Stimulated activated CD4-positive, alpha-beta T cell treated with anti-CD3 and anti-CD28 coated beads, Interleukin-1b, Interleukin-23, amount 100 ng/mL, for 24 hours (primary cell): ENCODE results near the gene CADPS.

Experiments used
- DNase-seq, 4 experiments: peaks; one replicate each; pipeline ENCODE4 v3.0.0-alpha.2; 2020; ENCODE audit warnings: low read depth in 4 of 4, low spot score in 1 of 4

The CADPS gene

DNA sequence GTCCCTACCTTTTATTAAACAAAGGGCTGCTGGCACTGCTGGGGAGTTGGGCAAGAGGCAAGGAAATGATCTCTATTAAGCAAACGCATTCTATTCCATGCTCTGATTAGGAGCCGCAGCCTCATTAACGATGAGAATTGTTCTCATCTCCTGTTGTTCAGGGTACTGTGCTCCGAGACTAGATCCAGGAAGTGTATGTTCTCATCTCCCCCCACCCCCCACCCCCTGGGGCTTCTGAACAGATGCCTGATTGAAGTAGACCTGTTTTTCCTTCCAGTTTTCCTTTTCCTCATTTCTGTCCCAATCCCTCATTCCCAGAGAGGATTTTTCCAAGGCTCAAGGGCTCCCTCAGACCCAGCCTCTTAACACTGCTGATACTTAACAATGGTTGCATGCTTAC, 420.3 kb downstream of the CADPS start:
- DNase-seq: no peak

DNA sequence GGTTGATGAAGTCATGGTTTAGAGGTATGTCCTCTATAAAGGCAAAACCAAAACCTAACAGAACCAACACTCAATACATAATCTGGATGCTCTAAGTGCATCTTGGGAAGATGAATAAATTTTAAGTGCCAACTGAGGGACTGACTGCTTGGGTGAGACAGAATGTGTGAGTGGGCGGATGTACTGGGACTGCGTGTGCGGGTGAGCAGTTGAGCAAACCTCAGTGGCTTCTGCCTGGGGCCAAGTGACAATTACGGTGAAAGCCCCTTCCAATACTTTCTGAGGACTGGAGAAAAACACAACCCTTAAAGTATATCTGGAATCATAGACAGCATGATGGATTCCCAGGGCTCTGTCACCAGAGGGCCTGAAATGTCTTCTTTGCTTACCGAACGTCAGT, 421.8 kb downstream of the CADPS start:
- no peak for DNase-seq

DNA sequence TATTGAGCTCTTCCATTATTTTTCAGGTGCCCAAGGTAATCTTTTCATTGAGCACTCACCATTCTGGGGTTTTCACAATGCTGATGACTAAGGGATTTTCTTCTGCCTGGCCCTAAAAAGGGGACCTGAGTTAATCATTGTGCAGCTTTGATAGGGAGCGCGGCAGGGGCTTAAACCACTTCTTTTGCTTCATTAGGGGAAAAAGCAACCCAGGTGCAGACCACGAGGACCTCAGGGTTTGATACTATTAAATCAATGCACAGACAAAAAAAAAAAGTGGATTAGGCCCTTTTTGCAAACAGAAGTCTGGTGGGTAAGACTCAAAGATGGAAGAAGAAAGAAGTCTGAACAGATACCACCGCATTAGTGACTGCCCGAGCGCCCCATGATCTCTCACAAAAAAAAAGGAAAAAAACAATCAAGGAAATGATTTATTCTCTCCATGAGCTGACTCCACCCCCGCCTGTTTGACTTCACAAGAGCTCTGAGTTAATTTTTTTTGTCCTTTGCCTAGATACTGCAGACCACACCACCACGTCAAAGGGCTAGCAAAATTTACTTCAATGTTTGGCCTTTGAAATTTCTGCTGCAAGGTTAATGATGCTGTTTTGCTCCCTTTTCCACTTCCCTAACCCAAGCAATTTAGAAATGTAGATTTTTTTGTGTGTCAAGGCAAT, 423.9 kb downstream of the CADPS start:
- DNase-seq: no peak

DNA sequence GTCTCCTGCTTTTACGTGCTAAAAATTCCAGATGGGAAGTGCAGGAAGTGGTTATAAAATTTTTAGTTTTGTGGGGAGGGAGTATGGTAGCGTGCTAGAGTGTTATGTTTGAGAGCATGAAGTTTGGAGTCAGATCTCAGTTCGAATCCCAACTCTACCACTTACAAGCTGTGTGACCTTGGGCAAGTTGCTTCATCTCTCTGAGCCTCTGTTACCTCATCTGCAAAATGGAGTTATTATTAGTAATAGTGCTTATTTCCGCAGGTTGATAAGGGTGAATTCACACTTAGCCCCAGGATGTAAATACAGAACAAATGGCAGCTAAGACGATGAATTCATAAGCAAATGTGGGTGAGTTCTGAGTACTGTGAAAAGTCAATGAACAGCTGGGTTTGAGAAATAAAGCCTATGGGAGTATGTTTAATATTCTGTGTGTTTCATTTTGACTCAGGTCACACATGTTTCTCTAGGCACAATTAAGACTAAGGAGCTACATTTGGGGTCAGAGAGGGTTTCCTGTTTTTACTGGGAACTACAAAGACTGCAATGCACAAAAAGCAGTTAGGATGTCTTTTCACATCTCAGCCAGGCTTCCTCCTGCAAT, 428.8 kb downstream of the CADPS start:
- no peak for DNase-seq

DNA sequence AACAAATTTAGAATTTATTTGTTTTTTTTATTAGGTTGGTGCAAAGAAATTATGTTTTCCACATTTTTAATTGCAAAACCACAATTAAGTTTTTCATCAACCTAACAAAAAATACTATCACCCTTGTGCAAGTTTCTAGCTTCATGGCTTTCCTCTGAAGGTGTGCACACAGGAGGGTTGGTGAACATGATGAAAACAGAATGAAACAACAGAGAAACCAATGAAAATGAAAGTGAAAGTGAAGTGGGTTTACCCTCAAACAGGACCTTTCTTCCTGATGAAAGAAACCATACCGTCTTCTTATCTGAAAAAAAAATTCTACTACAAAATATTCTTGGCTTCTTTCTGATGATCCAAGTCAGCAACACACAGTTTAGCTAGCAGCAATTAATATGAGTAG, 429.9 kb downstream of the CADPS start:
- no peak for DNase-seq

DNA sequence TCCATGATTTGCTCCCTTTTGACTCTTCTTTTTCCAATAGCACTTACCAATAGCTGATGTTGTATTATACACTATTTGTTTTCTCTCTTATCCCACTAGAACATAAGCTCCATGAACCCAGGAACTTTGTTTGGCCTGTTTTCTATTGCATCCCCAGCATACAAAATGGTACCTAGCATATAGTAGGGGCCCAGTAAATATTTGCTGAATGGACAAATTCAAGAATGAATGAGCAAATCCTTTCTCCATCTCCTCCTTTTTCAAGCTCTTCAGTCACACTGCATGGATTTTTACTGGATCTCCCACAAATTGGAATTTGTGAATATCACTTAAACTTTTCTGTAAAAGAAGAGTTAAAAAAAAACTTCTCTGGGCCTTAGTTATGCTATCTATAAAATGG, 435.2 kb downstream of the CADPS start:
- DNase-seq: no peak

DNA sequence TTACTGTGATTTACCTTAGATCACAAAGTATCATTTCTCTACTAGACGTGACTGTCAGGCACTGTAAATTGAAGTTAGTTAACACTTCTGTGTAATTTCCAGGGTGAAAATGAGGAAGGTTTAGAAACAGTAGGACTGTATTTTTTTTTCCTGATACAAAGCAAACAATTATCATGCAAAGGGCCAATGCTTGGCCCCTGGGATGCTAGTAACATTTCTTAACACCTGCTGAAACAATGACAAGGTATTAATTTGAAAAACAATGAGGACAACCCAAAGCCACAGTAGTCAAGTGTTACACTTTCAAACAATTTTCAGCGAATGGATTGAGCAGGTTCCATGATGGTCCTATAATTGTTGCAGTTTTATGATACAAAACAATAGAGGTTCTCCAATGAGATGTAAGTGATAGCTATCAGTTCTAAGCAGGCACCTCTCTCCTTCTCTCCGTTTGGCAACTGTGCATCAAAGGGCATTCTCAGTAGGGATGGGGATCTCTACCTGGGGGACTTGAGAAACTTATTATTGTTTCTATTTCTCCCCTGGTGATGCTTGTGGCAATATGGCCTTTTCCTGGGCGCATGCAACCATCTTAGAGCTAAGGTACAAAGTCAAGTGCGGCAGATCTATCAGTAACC, 435.9 kb downstream of the CADPS start:
- DNase-seq: no peak

DNA sequence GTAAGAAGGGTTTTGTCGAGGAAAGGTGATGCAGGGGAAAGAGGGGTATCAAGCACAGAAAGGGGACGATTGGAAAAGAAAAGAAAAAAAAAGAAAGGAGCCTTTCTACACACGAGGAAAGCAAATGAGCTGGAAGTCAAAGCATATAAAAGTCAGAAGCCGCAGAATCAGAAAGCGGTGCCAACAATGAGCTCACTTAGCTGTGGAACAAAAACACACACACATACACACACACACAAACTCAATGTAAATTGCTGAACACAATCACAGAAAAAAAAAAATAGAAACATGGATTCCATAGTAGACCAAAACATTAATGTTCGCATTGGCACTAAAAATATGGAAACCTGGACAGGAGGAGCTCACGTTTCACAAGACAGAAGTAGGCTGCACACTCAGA, 438.4 kb downstream of the CADPS start:
- no peak for DNase-seq

DNA sequence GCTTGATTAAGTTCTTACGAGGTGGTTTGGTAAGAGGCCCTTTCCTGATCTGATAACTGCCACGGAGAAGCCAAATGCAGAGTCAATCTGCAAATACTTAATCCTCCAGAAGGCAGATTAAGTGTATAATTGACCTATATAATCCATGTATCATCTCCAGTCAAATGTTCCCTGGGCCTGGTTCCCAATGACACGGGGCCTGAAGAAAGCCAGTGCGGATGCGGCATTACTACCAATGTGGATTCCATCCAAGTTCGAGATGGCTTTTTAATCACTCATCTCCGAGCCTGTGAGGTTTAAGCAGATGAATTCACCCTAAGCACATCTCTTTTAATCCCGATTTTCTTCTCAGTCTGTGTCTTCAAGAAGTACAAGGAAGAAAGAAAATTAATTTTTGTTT, 441.8 kb downstream of the CADPS start:
- no peak for DNase-seq

DNA sequence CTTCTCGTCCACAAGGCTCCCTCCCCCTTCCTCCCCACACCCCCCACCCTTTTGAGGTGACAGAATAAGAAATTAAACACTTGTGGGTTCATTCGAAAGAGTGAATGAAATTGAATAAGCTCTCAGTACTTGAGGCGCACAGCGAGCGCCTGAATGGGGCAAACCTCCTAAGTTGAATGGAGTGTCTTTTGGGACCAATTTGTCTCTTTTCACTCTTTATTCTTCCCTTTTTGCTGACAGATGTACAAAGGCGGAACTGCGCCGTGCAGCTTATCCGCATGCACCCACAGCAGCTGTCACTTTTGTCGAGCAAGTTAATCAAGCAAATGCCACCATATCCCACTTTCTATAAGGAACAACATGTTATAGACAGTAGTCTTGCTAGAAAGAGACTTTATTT, 454.0 kb downstream of the CADPS start:
- no peak for DNase-seq

DNA sequence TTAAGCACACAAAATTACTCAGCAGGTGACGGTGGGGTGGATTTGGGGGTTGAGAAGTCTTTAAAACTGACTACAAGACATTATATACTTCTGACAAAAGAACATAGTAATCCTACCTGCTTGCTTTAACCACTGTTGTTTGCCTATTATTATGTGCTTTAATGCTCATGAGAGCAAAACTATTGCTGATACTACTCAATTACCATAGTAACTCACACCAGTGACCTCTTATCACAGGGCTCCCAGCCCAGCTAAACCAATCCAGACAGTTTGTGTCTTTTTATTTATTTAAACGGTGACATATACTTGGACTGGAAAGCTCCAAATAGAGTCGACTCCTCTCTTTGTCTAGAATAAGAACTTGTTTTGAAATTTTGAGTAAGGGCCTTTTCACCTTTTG, 459.1 kb downstream of the CADPS start:
- DNase-seq: no peak

DNA sequence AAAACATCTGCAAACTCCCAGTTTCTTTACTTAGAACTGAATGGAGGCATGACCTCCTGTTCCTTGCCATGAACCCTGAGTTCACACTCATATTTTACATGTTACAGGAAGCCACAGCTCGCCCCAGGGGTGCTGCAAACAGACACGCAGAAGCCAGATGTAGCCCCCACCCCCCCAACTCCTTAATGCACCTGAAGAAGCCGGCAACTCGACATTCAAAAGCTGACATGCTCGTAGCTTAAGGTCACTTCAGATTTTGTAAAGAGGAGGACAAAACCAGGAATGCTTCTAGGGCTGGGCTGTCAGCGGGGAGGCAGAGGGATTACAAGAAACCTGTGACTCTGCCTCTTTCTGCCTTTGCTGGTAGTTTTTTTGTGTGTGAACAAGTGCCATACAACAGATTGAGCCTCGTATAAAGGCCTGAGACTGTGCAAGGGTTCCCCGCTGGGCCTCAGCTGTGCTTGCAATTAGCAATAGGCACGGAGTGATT, 459.9 kb downstream of the CADPS start:
- no peak for DNase-seq

DNA sequence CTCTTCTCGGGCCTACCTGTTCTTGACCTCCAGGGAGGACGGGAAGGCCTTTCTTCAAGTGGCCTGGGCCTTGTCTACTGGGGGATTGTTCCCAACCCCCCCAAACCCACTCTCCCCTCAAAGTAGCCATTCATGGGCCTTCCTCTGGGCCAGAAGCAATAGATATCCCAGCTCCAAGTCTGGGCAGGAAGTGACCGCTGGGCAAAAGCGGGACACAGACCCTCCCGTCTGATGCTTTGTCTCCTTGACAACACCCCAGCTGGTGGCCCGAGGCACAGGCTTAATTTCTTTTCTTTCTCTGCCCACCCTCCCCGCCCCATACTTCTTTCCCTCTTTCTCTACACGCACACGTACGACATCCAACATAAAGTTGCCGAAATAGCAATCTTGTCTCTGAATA, 460.4 kb downstream of the CADPS start:
- DNase-seq: no peak

DNA sequence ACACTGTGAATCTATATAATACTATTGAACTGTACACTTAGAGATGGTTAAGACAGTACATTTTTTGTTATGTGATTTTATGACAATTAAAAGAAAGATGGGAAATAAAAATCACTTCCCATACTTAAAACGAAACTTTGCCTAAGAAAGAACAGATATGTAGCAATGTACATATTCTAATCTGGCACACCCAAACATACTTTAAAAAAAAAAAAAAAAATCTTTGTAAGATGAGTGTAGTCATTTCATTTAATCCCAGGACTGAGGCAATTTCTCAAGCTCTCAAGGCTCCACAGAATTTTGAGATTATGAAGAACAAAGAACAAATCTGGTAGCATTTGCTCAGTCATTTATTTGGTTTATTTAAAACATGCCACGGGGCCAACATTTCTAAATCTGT, 461.5 kb downstream of the CADPS start:
- no peak for DNase-seq

DNA sequence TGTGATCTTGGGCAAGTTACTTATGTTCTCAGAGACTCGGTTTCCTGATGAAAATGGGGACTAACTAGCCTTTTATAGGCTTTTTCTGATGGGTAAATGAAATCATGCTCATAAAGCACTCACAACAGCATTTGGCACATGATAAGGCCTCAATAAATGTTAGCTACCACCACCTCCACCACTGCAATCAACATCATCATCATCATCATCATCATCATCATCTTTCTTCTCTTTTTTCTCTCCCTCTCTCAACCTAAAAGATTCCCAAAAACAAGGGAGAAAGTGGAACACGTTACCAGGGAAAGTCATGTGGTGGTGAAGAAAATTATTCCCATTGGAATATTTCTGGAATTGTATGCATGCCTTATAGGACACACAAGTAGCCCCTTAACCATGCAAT, 468.3 kb downstream of the CADPS start:
- no peak for DNase-seq

DNA sequence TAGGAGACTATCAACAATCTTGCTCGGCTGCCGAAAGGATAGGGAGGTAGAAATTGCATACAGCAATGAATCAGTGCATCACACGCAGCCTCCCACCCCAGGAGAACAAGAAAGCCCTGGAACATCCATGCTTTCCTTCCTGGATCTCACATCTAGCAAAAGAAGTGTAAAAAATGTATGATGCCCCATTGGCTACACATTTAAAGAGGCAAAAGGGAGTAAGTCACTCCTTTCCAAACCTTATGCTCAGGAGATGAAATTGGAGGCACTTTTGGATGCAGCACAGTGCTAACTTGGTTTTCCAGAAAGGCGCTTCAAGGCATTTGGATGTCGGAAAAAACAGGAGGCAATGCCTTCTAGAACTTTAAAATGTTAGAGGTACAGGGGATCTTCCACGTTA, 469.6 kb downstream of the CADPS start:
- no peak for DNase-seq

DNA sequence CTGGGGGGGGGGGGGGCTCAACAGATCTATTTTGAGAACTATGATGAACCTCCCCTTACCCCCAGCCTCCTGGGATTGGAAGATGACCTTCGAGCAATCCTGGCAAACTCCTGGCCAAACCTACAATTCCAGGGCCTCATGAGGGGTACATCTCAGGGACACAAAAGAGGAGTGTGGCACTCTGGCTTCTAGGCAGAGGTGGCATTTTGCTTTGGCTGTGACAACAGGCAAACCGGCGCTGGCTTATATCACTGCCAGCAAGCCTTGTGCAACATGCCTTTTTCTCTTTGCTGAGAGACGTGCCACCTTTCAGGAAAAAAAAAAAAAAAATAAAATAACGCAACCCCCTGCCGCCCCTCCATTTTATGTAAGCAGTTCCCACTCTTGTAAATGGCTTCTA, 470.1 kb downstream of the CADPS start:
- no peak for DNase-seq

DNA sequence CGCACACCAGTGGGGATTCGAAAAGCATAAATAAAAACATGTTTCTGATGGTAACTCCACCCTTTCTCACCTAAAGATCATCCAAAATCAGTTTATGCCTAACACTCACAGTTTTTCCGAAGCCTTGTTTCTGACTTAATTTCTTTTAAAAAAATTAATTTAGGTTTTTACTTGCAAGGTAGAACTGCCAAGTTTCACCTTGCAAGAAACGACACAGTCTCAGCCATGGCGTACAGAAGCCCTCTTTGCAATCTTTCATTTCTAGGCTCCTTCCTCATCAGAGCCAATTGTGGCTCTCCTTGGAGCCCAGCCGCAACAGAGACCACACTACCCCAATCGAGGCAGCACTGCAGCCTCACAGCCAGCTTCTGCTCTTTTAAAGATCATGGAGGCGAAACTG, 470.9 kb downstream of the CADPS start:
- no peak for DNase-seq

DNA sequence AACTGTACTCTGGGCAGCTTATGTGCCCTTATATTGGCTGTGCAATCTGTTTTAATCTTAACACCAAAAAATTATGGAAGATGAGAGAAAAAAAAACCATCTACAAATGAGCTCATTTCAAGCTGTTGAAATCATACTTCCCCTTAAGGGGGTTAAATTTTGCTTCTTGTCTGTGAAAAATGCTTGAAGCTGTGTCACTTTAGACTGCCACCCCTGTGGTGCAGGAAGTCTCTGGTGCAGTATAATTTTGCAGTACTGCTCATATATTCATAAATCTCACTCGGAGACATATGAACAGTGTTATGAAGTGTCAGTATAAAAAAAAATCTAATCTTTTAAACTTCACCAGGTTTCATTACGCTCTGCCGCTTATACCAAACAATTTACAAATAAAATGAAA, 471.5 kb downstream of the CADPS start:
- DNase-seq: no peak

DNA sequence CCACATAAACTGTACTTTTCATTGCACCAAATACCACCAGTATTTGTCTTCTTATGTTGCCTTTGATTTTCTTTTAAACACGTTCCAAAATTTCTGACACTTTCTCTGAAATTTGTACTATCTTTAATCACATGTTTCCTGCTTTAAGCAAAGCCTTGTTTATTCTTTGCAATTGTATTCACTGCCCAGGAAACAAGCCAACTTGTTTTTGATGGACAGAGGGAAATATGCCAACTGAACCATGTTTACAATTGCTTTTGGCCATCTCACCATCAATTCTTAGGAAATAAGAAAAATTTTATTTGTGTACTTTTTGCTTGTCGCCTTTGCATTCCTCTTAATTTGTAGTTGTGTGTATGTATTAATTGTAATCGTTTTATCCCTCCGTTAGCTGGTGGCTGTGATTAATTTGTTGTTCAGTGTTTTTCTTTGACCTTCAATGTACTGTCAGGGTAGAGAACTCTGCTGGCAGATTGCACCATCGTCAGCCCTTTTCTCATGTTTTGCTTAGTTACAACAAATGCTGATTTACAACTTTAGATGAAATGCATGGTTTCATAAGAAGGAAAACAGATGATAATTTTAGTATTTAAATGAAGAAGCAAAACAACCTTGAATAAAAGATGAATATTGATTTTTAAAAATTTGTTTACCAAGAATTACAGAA, 482.5 kb downstream of the CADPS start:
- DNase-seq: no peak

DNA sequence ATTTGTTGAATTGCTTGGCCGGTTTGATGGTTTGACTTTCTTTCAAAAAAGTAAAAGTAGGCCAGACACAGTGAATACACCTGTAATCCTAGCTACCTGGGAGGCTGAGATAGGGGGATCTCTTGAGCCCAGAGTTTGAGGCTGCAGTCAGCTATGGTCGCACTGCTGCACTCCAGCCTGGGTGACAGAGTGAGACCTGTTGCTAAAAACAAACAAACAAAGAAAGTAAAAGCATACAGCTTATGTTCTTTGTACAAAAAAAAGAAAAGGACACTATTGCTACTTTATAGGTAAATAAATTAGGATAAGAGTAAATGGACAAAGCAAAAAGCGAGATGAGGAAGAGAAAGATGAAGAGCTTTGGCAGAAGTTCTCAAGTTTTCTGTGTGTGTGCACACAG, 488.0 kb downstream of the CADPS start:
- DNase-seq: no peak

DNA sequence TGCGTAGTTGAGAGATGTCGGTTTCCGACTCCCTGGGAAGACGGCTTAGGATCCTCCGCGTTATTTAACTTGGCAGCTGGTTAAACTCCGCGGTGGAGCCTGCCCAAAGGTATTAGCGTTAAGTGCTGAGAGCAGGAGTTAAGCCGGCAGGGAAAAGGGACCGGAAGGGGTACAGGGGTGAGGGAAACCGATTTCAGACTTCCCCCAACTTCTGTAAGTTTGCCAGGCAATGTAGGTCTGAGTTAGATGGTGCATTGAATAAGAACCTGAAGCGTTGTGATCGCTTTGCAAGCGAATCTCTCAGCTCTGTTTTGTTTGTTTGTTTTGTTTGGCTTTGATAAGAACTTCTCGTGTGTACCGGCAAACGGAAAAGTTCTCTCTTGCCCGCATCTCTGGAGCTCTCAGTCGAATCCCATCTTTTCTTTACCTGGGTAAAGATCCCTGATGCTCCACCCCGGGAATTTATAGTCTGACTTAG, 495.9 kb downstream of the CADPS start:
- DNase-seq: no peak
